ENCODE data around the gene TDRD3. TPM values are rescaled to one million over a fixed set of nuclear protein-coding genes. Genes with fewer than 3 reads are reported as not detected.

Gene TDRD3
- total and polyA plus RNA-seq, 2 donors (not counting 1 experiment from before 2014, with no cell fraction given) = 10.5 to 18.8 TPM

GRCh38 chr13:60454425-60454824 is 57.4 kb downstream of the TDRD3 start:
- Histone ChIP-seq H3K4me1 (ENCODE audit: control insufficient read depth, extremely low read depth, insufficient read depth, low read length) (no peaks in the 10 kb centered on the region), H3K36me3 (ENCODE audit: control insufficient read depth, insufficient read depth, low read length) (no peaks in the 10 kb centered on the region), H3K4me2 (ENCODE audit: extremely low read depth, insufficient read depth, low read length) (no peak overlapping the region), H3K9ac (ENCODE audit: insufficient read depth, low read length) (no peak overlapping the region), H3K9me3 (ENCODE audit: control insufficient read depth, insufficient read depth, low read depth, low read length) (no peaks in the 10 kb centered on the region), H3K27ac (ENCODE audit: insufficient read depth, low read length) (no peak overlapping the region), H4K20me1 (ENCODE audit: control insufficient read depth, extremely low read depth, insufficient read depth, low read length) (no peaks in the 10 kb centered on the region), H3K27me3 (ENCODE audit: control insufficient read depth, insufficient read depth, low read length) (no peaks in the 10 kb centered on the region), H2AFZ (ENCODE audit: low read length) (no peak overlapping the region), H3K4me3 (replicated peaks in 1 of 4; ENCODE audit: control extremely low read depth in 1 of 4, insufficient read depth in 1 of 4, low read depth in 3 of 4, low read length in 4 of 4) (no peak overlapping the region), H3K79me2 (ENCODE audit: control insufficient read depth, insufficient read depth, low read length) (no peaks in the 10 kb centered on the region)
- TF ChIP-seq CTCF (conservative IDR thresholded peaks at IDR 0.05 in 1 of 2, IDR thresholded peaks at IDR 0.05 in 1 of 2; ENCODE audit: low read depth in 1 of 2, low read length in 2 of 2) (no peak), EZH2 (IDR thresholded peaks at IDR 0.05; ENCODE audit: low read length, missing control alignments) (no peak)
- no peak for DNase-seq (ENCODE audit: low read depth in 2 of 2)

GRCh38 chr13:60463787-60464186 is 66.8 kb downstream of the TDRD3 start:
- Histone ChIP-seq H2AFZ (ENCODE audit: low read length) (no peak overlapping the region), H3K9me3 (ENCODE audit: control insufficient read depth, insufficient read depth, low read depth, low read length) (no peaks in the 10 kb centered on the region), H3K27ac (ENCODE audit: insufficient read depth, low read length) (no peak overlapping the region), H3K27me3 (ENCODE audit: control insufficient read depth, insufficient read depth, low read length) (no peaks in the 10 kb centered on the region), H3K4me2 (ENCODE audit: extremely low read depth, insufficient read depth, low read length) (no peak overlapping the region), H3K4me3 (replicated peaks in 1 of 4; ENCODE audit: control extremely low read depth in 1 of 4, insufficient read depth in 1 of 4, low read depth in 3 of 4, low read length in 4 of 4) (no peak overlapping the region), H3K4me1 (ENCODE audit: control insufficient read depth, extremely low read depth, insufficient read depth, low read length) (no peaks in the 10 kb centered on the region), H3K79me2 (ENCODE audit: control insufficient read depth, insufficient read depth, low read length) (no peaks in the 10 kb centered on the region), H3K9ac (ENCODE audit: insufficient read depth, low read length) (no peak overlapping the region), H3K36me3 (ENCODE audit: control insufficient read depth, insufficient read depth, low read length) (no peaks in the 10 kb centered on the region), H4K20me1 (ENCODE audit: control insufficient read depth, extremely low read depth, insufficient read depth, low read length) (no peaks in the 10 kb centered on the region)
- no peak for TF ChIP-seq CTCF (conservative IDR thresholded peaks at IDR 0.05 in 1 of 2, IDR thresholded peaks at IDR 0.05 in 1 of 2; ENCODE audit: low read depth in 1 of 2, low read length in 2 of 2)
- no peak for TF ChIP-seq EZH2 (IDR thresholded peaks at IDR 0.05; ENCODE audit: low read length, missing control alignments)
- DNase-seq (ENCODE audit: low read depth in 2 of 2) = no peak

GRCh38 chr13:60467098-60467497 is 70.1 kb downstream of the TDRD3 start:
- H3K36me3 ChIP-seq (ENCODE audit: control insufficient read depth, insufficient read depth, low read length) = no peaks in the 10 kb centered on the region
- H3K4me3 ChIP-seq (replicated peaks in 1 of 4; ENCODE audit: control extremely low read depth in 1 of 4, insufficient read depth in 1 of 4, low read depth in 3 of 4, low read length in 4 of 4) = no peak overlapping the region
- TF ChIP-seq EZH2 (IDR thresholded peaks at IDR 0.05; ENCODE audit: low read length, missing control alignments) = no peak
- TF ChIP-seq CTCF (conservative IDR thresholded peaks at IDR 0.05 in 1 of 2, IDR thresholded peaks at IDR 0.05 in 1 of 2; ENCODE audit: low read depth in 1 of 2, low read length in 2 of 2) = no peak
- no peak for DNase-seq (ENCODE audit: low read depth in 2 of 2)
- H3K4me1 ChIP-seq (ENCODE audit: control insufficient read depth, extremely low read depth, insufficient read depth, low read length) = no peaks in the 10 kb centered on the region
- no peak overlapping the region for H3K4me2 ChIP-seq (ENCODE audit: extremely low read depth, insufficient read depth, low read length)
- no peaks in the 10 kb centered on the region for H3K9me3 ChIP-seq (ENCODE audit: control insufficient read depth, insufficient read depth, low read depth, low read length)
- H3K27me3 ChIP-seq (ENCODE audit: control insufficient read depth, insufficient read depth, low read length) = no peaks in the 10 kb centered on the region
- H3K79me2 ChIP-seq (ENCODE audit: control insufficient read depth, insufficient read depth, low read length) = no peaks in the 10 kb centered on the region
- no peak overlapping the region for H3K27ac ChIP-seq (ENCODE audit: insufficient read depth, low read length)
- no peak overlapping the region for H3K9ac ChIP-seq (ENCODE audit: insufficient read depth, low read length)
- no peak overlapping the region for H2AFZ ChIP-seq (ENCODE audit: low read length)
- no peaks in the 10 kb centered on the region for H4K20me1 ChIP-seq (ENCODE audit: control insufficient read depth, extremely low read depth, insufficient read depth, low read length)

Measured in fibroblast of lung (primary cell).